GM10266 (cell line): ENCODE measurements around the gene INPP1.
"Not testable (repeated sequence)": the region's sequence is repeated elsewhere in the genome, so short reads cannot be mapped to it uniquely, and the experiment has no call there.

Experiments used
- DNase-seq: peaks from one replicate; pipeline ENCODE4 v3.0.0; 2012; ENCODE audit errors: extremely low spot score
- TF ChIP-seq, protein P1 (sequence below): IDR thresholded peaks from 2 replicates; pipeline ENCODE4 v1.5.1; 2012; ENCODE audit warnings: mild to moderate bottlenecking, low read depth; ENCODE audit not compliant: control insufficient read depth, insufficient read depth; ENCODE audit errors: missing control alignments

Gene INPP1

DNA sequence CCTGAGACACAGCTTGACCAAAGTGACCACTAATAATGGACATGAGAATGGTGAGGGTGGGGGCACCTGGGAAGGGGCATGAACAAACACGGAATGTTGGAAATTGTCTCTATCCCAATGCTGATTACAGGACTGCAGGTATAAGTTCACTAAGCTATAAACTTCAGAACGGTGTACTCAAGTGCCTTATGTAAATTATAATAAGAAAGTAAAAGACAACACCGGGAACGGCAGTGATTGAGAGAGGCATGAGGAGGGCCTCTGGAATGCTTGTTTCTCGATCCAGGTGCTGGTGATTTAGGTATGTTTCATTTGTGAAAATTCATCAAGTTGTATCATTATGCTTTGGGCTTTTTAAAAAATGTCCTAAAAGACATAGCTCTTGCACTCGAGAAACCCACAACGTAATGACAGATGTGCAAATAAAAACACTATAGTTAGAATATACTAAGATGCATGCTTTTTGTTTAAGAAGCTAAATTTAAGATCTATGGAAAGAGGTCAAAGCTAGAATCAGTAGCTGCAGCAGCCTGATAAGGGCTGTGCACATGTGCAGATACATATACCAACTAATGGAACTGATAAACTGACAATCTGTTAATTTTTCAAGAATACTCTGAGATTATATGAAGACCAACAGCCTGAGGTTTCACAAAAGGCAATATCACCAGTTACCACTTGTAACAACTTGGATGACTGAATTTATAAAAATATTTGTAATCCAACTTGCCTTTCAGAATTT lies 31.3 kb upstream of the INPP1 start:
- TF ChIP-seq, protein P1, sequence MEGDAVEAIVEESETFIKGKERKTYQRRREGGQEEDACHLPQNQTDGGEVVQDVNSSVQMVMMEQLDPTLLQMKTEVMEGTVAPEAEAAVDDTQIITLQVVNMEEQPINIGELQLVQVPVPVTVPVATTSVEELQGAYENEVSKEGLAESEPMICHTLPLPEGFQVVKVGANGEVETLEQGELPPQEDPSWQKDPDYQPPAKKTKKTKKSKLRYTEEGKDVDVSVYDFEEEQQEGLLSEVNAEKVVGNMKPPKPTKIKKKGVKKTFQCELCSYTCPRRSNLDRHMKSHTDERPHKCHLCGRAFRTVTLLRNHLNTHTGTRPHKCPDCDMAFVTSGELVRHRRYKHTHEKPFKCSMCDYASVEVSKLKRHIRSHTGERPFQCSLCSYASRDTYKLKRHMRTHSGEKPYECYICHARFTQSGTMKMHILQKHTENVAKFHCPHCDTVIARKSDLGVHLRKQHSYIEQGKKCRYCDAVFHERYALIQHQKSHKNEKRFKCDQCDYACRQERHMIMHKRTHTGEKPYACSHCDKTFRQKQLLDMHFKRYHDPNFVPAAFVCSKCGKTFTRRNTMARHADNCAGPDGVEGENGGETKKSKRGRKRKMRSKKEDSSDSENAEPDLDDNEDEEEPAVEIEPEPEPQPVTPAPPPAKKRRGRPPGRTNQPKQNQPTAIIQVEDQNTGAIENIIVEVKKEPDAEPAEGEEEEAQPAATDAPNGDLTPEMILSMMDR, result no peak
- DNase-seq, result no peak

DNA sequence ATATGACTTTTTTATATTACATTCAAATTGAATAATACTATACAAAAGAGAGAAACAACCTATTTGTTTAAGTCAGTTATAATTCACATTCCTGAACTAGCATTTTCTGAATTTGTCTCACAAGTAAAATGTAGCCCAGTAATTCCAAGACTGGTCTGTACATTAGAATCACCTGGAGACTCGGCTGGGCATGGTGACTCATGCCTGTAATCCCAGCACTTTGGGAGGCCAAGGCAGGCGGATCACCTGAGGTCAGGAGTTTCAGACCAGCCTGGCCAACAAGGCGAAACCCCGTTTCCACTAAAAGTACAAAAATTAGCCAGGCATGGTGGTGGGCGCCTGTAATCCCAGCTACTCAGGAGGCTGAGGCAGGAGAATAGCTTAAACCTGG lies 30.8 kb upstream of the INPP1 start:
- DNase-seq, result not testable (repeated sequence)

GRCh38 chr2:190313880-190314279 lies 29.5 kb upstream of the INPP1 start:
- no peak for DNase-seq
- TF ChIP-seq, protein P1, result no peak

- TF ChIP-seq, protein P1, result no peak
- DNase-seq, result no peak
These were observed 28.1 kb upstream of the INPP1 start for GRCh38 chr2:190315273-190315672.

DNA sequence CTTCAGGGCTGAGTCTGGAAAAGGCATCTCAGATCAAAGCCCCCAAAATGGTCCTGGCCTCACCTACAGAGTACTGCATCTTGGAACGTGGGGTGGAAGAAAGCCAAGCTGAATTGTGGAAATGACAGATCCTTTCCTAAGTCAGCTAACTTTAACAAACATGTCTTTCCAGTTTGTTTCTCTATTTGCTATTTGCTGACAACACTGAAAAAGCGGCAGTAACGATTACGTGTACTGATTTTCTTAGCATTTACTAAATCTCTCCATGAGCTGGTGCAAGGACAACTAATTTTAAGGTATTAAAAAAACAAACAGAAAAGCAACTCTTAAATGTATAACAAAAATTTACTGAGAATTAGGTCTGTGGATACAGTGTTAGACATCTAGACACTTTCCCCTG lies 24.9 kb upstream of the INPP1 start:
- no peak for DNase-seq
- TF ChIP-seq, protein P1, result no peak

- no peak for DNase-seq
- TF ChIP-seq, protein P1, result no peak
These were observed 24.3 kb upstream of the INPP1 start for GRCh38 chr2:190318931-190319554.

DNA sequence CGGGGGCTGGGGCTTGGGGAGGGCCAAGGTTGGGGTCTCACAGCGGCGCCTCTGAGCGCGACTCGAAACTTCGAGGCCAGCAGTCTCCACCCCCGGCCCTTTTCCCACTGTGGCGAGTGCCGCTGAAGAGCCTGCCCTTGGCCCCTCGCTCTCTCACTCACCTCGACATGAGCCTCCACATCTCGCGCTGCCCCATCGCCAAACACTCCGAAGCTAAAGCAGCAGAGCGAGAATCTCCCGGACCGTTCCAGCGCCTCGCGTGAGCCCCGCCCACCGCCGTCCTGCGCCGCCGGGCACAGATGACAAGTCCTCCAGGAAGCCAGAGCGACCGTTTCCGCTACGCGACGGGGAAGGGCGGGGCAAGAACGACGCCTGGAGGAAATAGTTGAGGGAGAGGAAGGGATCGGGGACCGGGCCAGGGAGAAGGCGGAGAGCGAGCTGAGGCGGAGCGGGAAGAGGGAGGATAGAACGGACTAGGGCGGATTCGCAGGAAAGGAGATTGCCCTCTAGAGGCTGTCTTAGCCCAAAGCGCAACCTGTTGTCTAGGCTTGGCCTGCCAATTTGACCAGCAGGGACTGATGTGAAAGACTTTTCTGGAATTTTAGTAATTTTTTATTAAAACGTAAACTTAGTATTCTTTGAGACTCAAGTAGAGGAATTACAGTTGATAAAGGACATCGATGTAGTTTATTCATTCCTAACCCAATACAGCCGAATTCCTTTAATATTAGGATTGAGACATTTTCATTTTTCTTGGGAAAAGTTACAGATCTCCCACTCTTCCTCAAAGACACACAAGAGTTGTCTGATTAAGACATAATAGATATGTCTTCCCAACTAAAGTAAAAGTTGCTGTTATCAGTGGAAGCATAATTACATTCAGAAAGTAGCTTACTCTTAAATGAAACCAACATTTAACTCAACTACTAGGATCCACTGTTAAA lies 23.6 kb upstream of the INPP1 start, which contains the start of gene HIBCH:
HIBCH (minus strand) TSS at position 272 of the 944 bp plus-strand sequence; CDS start at position 196, 76 bp downstream.
- DNase-seq, result peak; percentile 78
- TF ChIP-seq, protein P1, result peak; percentile 34
